NCI-H524 treated with DMSO at 0.1 percent for 48 hours (cell line): Measurements from ENCODE around the gene PLPPR4.
"Not testable (repeated sequence)": the region's sequence is repeated elsewhere in the genome, so short reads cannot be mapped to it uniquely, and the experiment has no call there.

Experiments
- DNase-seq: peaks from one replicate; lab custom pipeline; 2025; lab: John Stamatoyannopoulos, UW

PLPPR4 gene

DNA sequence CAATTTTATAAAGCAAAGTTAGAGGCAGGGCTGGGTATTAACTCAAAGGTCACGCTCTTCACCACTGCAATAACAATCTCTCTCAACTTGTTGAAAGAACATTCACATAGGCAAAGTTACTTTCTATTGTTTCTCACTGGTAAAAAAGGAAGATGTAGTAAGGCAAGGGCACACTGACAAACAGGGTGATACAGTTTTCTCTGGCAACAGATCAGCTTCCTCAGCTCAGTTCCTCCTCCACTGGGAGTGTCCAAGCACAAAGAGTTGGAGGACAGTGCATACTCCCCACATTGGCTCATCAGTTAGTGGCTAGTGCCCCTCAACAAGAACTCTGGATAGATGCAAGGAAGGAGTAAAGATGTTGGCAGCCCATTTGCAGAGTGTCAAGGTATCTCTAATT lies 3.7 kb downstream of the PLPPR4 start:
- no peak for DNase-seq

DNA sequence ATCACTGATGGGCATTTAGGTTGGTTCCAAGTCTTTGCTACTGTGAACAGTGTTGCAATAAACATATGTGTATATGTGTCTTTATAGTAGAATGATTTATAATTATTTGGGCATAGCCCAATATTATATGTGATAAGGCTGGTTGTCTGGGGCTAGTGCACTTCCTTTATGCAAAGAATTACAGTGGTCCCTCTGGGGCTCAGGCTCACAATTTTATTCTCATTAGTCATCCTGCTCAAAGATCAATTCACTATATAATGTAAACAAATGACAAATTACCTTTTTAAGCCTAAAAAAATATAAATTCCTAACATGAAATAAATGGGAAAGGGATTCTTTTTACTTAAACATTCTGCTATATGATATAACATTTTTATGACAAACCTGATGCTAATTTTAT lies 5.0 kb downstream of the PLPPR4 start:
- DNase-seq, result no peak

DNA sequence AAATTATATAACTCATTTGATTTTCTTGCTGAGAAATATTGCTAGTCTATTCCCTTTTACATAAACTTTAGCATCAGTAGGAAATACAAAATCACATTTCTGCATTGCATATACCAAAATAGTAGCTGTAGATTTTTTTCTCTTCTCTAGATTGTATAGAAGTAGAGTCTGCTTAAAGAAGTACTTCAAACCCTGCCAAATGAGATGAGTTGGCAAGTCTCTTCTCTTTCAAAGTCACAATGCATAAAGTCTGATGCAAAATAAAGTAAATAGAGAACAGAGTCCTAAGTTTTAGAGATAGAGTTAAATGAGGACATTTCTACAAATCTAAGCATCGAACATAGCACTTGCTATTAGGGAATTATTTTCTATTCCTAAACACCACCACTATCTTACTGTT lies 6.4 kb downstream of the PLPPR4 start:
- DNase-seq, result no peak

DNA sequence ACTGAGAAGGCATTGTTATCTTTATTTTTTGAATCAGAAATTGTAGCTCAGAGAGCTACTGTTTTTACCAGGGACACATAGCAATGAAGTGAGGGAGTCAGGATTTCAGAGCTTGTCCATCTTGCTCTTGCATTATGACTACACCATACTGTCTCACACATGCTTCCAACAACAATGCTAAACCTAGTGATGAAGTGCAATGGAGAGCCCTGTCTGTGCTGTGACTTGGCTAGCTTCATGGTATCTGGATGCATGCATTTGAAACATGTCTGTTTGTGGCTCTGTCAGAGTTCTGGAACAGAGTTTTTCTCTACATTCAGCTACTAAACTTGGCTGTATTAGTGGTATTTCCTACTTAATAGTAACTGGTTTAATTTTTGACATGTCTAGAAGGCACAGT lies 7.0 kb downstream of the PLPPR4 start:
- no peak for DNase-seq

DNA sequence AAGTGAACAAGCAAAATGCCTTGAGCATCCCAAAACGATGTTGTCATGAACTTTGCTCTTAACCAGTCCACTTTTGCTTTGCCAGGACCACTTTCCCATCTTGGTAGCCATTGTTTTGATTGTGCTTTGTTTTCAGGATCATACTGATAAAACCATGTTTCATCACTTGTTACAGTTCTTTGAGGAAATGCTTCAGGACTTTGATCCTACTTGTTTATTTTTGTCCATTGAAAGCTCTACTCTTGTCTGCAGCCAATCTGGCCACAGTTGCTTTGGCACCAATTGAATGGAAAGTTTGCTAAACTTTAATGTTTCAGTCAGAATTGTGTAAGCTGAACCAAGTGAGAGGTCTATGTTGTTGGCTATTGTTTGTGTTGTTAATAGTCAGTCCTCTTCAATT lies 12.8 kb downstream of the PLPPR4 start:
- no peak for DNase-seq

DNA sequence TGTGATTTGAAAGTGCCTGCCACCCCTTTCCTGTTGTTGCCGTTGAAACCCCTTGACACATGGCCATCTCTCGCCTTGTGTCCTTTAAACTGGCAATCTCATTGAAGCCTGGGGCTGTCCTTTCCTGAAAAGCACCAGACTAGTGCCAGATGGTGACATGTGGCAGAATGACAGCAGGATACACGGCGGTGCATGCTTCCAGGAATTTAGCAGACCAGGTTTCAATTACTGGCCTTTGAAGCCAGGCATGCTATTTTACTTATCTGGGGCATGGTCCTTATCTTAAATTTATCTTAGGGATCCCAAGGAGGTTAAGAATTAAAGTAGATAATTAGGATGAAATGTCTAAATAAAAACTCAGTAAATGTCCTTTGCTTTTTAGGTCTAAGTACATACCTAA lies 15.2 kb downstream of the PLPPR4 start:
- peak; percentile 82 for DNase-seq

DNA sequence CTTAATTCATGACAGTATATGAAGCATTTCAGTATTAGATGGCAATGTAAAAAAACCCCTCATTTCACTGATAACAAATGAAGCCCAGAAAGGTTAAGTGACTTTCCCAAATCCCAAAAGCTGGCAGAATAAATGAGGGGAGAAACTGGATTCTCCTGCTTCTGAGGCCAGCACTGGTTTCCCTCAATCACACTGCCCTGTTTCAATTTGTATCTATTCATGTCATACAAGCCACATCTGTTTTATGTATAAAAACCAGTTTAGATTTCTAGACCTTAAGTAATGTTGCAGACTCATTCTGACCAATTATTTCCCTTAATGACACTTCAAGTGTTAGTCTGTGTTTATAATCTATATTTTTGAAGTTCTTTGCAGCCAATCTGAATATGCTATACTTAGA lies 16.8 kb downstream of the PLPPR4 start:
- DNase-seq, result no peak

DNA sequence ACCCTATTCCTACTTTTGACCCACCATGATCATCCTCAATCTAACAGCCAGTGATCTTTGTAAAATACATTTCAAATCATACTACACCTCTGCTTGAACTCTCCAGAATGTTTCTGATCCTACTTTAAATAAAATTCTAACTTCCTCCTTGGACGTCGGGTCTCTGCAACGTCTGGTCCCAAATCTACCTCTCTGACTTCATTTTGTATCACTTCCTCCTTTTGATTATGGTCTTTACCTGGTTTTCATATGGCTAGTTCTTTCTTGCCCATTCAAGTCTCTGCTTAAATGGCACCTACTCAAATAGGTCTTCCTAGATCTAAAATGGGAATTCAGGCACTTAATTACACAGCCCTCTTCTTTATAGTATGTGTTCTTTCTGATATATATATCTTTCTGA lies 18.2 kb downstream of the PLPPR4 start:
- no peak for DNase-seq

DNA sequence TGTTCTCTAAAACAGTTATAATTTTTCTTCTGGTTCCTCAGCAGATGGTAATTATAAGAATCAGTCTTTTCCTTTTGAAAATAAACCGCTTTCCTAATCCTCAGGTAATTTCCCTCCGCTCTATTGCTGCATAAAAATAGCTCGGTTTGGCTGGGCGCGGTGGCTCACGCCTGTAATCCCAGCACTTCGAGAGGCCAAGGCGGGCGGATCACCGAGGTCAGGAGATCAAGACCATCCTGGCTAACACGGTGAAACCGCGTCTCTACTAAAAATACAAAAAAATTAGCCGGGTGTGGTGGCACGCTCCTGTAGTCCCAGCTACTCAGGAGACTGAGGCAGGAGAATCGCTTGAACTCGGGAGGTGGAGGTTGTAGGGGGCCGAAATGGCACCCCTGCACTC lies 19.2 kb downstream of the PLPPR4 start:
- DNase-seq, result not testable (repeated sequence)

DNA sequence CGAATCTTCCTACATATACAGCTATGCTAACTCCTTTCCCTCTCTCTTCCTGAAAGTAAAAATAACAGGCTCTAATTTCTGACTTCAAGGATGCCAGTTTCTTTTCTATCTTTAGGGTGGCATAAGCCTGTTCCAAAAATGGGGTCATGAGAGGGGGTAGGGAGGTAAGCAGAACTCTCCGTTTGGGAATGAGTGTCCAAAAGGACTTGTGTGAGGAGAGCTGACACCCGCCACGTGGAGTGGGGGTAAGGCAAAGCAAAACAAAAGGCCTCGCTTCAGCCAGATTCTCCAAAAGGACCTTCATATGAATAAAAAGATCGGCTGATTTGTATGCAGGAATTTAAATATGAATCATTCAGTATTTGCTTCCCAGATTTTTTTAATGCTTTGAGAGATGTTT lies 28.6 kb downstream of the PLPPR4 start:
- no peak for DNase-seq

DNA sequence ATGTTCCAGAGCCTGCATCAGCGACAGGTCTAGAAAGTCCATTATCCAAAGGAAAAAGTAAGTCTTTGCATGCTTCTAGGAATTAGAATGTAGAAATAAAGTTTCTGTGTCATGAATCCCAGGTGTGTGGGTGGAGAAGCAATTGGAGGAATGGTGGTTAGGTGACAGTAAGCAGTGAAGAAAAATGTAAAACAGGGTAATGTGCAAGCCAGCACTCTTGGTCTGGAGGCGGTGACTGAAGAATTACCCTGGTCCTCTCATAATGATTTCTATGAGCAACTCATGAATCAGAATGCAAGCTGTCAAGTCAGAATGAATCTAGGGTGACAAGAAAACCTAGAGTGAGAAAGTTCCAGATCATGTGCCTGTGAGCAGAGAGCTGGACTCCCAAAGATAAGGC lies 33.6 kb downstream of the PLPPR4 start:
- DNase-seq, result no peak

DNA sequence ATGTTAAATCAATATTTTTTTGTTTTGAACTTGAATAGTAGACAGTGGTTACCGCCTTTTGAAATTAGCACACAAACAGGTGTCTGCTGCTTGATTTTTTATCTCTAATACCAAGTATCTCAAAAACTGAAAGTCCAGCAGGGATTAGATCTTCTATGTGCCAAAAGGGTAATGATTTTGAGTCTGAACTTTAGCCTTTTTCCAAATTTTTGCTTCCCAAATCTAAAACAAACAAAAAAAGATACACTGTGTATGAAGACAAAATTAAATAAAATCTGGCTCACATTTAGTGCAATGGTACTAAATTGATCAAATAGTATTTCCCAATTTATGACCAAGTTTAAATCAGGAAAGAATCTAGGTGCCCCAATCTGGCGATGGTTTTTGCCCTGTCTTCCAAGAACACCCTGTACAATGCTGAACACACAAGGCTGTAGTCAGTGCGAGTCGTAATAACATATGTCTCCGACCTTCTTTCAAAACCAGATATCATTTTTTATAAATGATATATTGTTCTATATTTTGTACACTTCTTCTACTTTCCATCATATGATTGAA lies 40.5 kb downstream of the PLPPR4 start:
- no peak for DNase-seq

DNA sequence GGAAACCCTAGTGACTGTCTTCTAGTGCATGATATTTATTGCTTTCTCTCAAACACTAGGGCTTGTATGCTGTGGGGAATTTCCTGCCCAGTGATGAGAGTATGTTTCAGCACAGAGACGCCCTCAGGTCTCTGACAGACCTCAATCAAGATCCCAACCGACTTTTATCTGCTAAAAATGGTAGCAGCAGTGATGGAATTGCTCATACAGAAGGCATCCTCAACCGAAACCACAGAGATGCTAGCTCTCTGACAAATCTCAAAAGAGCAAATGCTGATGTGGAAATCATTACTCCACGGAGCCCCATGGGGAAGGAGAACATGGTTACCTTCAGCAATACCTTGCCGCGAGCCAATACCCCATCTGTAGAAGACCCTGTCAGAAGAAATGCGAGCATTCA lies 41.3 kb downstream of the PLPPR4 start:
- DNase-seq, result no peak

DNA sequence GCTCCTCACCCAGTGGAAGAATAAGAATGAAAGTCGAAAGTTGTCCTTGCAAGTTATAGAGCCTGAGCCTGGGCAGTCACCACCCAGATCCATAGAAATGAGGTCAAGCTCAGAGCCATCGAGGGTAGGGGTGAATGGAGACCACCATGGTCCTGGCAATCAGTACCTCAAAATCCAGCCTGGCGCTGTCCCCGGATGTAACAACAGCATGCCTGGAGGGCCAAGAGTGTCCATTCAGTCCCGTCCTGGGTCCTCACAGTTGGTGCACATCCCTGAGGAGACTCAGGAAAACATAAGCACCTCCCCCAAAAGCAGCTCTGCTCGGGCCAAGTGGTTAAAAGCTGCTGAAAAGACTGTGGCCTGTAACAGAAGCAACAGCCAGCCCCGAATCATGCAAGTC lies 41.8 kb downstream of the PLPPR4 start:
- DNase-seq, result no peak

DNA sequence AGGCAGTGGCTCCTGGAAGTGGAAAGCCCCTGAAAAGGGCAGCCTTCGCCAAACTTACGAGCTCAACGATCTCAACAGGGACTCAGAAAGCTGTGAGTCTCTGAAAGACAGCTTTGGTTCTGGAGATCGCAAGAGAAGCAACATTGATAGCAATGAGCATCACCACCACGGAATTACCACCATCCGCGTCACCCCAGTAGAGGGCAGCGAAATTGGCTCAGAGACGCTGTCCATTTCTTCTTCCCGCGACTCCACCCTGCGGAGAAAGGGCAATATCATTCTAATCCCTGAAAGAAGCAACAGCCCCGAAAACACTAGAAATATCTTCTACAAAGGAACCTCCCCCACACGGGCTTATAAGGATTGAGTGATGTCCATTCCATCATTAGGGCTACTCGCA lies 42.4 kb downstream of the PLPPR4 start:
- DNase-seq, result no peak

DNA sequence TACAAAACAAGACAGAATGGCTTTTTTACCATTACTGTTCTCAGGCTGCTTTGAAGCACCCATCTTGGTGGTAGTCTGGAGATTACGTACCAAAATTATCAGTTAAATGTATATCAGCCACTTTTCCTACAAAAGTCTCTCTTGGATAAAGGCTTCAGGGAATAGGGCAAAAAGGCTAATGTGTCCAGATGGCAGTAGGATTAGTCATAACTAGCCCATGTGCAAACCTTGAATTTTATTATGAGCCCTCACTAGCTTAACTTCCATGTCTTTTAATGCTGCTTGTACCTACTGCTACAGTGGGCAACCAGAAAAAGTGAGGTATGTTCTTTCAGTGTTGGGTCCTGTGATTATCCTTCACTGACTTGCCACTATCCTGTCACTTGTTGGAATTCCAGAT lies 51.0 kb downstream of the PLPPR4 start:
- peak; percentile 78 for DNase-seq

DNA sequence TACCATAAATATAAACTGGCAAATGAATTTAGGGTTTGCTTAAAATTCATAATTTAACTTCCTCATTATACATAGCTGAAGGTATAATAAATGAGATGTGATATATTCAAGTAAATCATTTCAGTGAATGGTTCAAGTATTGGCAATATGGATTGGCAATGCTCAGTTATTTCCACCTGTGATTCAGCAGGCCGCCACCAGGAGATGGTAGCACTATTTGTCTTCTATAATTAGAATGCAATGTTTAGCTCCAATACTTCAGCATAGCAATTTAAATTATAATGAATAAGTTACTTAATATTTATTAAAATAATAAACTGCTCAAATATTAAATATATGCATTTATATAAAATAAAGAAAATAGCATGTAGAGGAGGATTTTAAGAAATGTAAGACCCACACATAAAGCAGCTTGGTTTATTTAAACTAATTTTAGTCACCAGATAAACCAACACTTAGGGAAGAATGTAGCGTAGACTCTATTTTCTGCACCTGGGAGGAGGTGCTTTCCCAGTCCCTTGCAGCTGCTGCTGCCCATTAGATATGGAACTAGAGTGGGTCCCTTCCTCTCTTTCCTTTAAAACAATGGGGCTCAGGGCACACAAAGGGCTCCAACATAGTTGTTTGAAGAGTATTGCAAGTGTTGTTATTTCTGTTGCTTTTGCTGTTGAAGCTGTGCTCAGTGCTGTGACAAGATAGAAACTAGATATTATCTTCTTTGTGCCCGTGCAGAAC lies 62.1 kb downstream of the PLPPR4 start:
- no peak for DNase-seq

DNA sequence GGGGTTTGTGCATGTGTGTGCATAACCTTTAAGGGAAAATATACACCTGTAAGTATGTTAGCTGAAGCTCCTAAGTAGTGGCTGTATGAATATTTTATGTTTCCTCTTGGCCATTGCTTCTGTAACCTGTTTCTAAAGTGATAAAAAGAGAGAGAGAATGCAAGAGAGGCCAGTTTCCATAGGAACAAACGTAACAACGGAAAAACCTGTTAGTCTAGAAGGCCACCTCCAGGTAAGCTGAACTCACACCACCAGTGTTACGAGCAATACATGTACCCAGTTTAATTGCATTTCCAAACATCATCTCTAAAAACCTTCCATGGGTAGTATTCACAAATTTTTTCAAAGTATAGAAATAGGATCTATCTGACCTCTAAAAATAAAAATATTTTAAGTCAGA lies 63.1 kb downstream of the PLPPR4 start:
- DNase-seq, result no peak

DNA sequence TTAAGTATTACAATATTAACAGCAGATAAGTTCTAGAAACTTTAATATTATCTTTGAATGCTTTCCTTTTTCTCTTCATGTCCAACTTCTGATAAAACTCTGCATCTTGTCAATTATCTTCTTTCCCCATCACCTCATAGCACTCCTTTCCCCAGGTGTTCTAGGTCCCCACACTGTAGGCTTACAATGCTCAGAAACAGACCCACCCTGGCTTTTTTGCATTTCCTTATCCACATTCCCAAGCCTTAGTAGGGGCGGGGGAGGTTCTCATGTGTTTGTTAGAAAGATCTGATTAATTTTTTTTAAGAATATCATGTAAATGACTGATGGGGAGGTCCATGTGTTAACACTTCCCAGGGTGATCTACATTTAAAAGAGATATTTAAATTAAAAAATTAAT lies 63.9 kb downstream of the PLPPR4 start:
- no peak for DNase-seq

DNA sequence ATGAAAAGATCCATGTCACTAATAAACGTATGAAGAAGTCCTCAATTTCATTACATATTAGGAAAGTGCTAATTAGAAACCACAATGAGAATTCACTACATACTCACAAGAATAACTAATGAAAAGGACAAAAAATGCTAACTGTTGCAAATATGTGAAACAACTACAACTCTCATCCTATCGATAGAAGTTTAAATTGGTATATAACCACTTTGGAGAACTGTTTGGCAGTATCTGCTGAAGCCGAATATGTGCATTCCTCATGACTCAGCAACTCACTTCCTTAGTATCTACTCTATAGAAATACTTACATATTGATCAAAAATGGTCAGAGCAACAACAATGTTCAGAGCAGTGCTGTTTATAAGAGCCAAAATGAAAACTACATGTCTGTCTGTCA lies 66.8 kb downstream of the PLPPR4 start:
- no peak for DNase-seq

DNA sequence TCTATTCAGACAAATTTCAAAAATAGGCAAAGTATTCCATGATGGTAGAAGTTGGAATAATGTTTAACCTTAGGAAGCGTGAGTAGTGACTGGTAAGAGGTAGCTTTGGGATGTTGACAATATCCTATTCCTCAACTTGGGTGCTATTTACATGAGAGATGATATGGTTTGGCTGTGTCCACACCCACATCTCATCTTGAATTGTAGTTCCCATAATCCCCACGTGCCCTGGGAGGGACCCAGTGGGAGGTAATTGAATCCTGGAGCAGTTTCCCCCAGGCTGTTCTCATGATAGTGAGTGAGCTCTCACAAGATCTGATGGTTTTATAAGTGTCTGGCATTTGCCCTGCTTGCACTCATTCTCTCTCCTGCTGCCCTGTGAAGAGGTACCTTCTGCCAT lies 67.3 kb downstream of the PLPPR4 start:
- no peak for DNase-seq

DNA sequence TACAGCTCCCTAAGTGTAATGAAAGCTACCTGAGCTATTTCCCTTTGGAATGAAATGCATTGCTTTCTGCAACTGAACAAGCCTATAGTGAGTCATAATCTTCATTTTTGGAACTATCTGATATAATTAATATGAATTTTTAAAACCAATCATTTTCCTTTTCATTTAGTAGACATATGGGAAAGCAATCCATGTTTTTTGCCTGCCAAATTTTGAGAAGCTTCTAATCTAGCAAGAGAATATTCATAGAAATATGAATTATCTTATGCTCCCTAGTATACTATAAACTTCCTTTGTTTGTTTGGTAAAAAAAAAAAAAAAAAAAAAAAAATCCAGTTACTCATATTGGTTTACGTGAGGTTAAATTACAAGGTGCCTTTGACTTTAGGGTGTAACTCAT lies 68.3 kb downstream of the PLPPR4 start:
- no peak for DNase-seq

DNA sequence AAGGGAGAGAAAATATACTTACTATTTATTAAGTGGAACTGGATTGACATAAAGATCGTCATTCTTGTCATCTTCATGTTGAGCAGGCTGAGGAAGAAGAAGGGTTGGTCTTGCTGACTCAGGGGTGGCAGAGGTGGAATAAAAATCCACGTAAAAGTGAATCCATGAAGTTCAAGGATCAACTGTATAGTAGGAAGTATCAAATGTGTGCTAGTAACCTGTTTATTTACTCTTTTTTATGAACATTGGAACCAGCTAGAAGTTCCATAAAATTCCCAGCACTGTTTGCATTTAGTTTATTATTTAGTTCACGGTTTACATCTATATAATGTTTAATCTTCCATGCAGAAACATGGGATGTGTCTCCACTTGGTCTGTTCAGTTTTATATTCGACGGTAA lies 70.7 kb downstream of the PLPPR4 start:
- no peak for DNase-seq

DNA sequence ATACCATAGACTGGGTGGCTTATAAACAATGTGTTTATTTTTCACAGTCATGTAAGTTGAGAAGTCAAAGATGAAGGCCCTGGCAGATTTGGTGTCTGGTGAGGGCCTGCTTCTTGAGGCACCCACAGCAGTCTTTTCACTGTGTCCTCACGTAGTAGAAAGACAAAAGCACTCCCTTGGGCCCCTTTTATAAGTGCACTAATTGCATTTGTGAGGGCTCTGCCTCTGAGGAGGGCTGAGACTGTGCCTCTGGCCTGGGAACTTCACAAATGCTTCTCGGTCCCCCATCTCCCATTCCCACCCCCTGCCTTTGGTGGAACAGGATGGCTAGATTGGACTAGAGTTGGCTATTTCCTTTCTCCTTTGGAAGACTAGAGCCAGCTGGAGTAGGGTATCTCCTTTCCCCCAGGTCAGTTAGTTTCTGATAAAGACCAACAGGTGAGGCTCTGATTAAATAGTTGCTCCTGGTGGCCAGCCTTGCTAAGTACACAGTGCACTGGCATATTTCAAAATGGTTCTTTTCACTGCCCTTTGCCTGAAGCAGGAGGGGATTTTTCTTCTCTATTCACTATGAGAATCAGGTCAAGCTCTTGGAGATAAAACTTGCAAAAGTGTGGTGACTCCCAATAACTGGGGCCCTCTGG lies 82.9 kb downstream of the PLPPR4 start:
- DNase-seq, result no peak
